Cardiac muscle cell (in vitro differentiated cells and primary cell): ENCODE results near the gene TTYH2. TPM values are rescaled to one million over a fixed set of nuclear protein-coding genes. Genes with fewer than 3 reads are reported as not detected.
"Not testable (repeated sequence)": the region's sequence is repeated elsewhere in the genome, so short reads cannot be mapped to it uniquely, and the experiment has no call there.

Experiments used
- DNase-seq, 2 donors: peaks; one replicate each; pipeline versions ENCODE4 v3.0.0 to v3.0.0-alpha.2; 2010 to 2017; ENCODE audit warnings: low read depth in 1 of 2, low spot score in 1 of 2
- H3K27ac ChIP-seq: fragments of 200-600 bp; sonication (generic); 2 replicates; pipeline ENCODE4 v1.5.1; 2016
- H3K27me3 ChIP-seq: fragments of 200-600 bp; sonication (generic); 2 replicates; pipeline ENCODE4 v1.6.0; 2016; ENCODE audit warnings: control low read depth
- H3K36me3 ChIP-seq: fragments of 200-600 bp; sonication (generic); 2 replicates; pipeline ENCODE4 v1.5.1; 2016; ENCODE audit warnings: control low read depth
- H3K4me1 ChIP-seq: fragments of 200-600 bp; sonication (generic); 2 replicates; pipeline ENCODE4 v1.8.1; 2017; ENCODE audit warnings: low read depth, mild to moderate bottlenecking, mixed run types
- H3K4me3 ChIP-seq: fragments of 200-600 bp; sonication (generic); 2 replicates; pipeline ENCODE4 v1.5.1; 2016; ENCODE audit warnings: mild to moderate bottlenecking
- H3K9me3 ChIP-seq: fragments of 200-600 bp; sonication (generic); 2 replicates; pipeline ENCODE4 v1.5.1; 2017; ENCODE audit warnings: low read depth, mild to moderate bottlenecking, control low read depth
- CTCF ChIP-seq: IDR thresholded peaks from 2 replicates; pipeline ENCODE4 v1.5.1; 2012; ENCODE audit warnings: low read depth, mild to moderate bottlenecking, low read length
- polyA plus RNA-seq: library from polyadenylated mRNA; unstranded; fragments of >200 nt; fragmentation: Nextera tagmentation; extraction: Ambion mirVana; gene quantifications from 2 replicates; pipeline ENCODE4 v1.2.1, GENCODE V29; 2016
- total RNA-seq: library from RNA; depleted of rRNA; stranded (reverse); fragments of >200 nt; gene quantifications from 2 replicates; pipeline ENCODE4 v1.2.3, GENCODE V29; 2016

TTYH2 gene
- total and polyA plus RNA-seq, 2 experiments from 2014 or later, result 7.8 to 7.9 TPM

- H3K27ac ChIP-seq, result no peak overlapping the region
- no peak overlapping the region for H3K4me3 ChIP-seq
- no peak for DNase-seq
- no peaks in the 10 kb centered on the region for H3K4me1 ChIP-seq
- no peaks in the 10 kb centered on the region for H3K27me3 ChIP-seq
- TF ChIP-seq CTCF, result no peak
- no peaks in the 10 kb centered on the region for H3K36me3 ChIP-seq
- H3K9me3 ChIP-seq, result no peaks in the 10 kb centered on the region
These were observed 47.1 kb downstream of the TTYH2 start for GRCh38 chr17:74260525-74260850.

- H3K4me3 ChIP-seq, result no peak overlapping the region
- no peaks in the 10 kb centered on the region for H3K36me3 ChIP-seq
- no peak overlapping the region for H3K27ac ChIP-seq
- H3K4me1 ChIP-seq, result no peaks in the 10 kb centered on the region
- no peak for TF ChIP-seq CTCF
- DNase-seq, result no peak
- H3K9me3 ChIP-seq, result no peaks in the 10 kb centered on the region
- no peaks in the 10 kb centered on the region for H3K27me3 ChIP-seq
These were observed 49.2 kb downstream of the TTYH2 start for GRCh38 chr17:74262601-74263000.

- not testable (repeated sequence) for H3K9me3 ChIP-seq, DNase-seq, H3K4me3 ChIP-seq, H3K27ac ChIP-seq, H3K36me3 ChIP-seq, H3K4me1 ChIP-seq, H3K27me3 ChIP-seq
These were observed 53.7 kb downstream of the TTYH2 start for GRCh38 chr17:74267054-74267453.

GRCh38 chr17:74267579-74267978 lies 54.2 kb downstream of the TTYH2 start:
- H3K27ac ChIP-seq, result no peak overlapping the region
- no peaks in the 10 kb centered on the region for H3K27me3 ChIP-seq
- H3K9me3 ChIP-seq, result no peaks in the 10 kb centered on the region
- no peak for DNase-seq
- no peak for TF ChIP-seq CTCF
- no peak overlapping the region for H3K4me3 ChIP-seq
- H3K36me3 ChIP-seq, result no peaks in the 10 kb centered on the region
- no peaks in the 10 kb centered on the region for H3K4me1 ChIP-seq

GRCh38 chr17:74267987-74268499 lies 54.7 kb downstream of the TTYH2 start:
- Histone ChIP-seq H3K9me3 (no peaks in the 10 kb centered on the region), H3K27me3 (no peaks in the 10 kb centered on the region), H3K4me1 (no peaks in the 10 kb centered on the region), H3K36me3 (no peaks in the 10 kb centered on the region), H3K27ac (no peak overlapping the region), H3K4me3 (no peak overlapping the region)
- DNase-seq, result no peak
- TF ChIP-seq CTCF, result no peak

- no peak overlapping the region for H3K27ac ChIP-seq
- no peaks in the 10 kb centered on the region for H3K36me3 ChIP-seq
- no peaks in the 10 kb centered on the region for H3K9me3 ChIP-seq
- no peak for TF ChIP-seq CTCF
- DNase-seq, result no peak
- no peaks in the 10 kb centered on the region for H3K27me3 ChIP-seq
- H3K4me3 ChIP-seq, result no peak overlapping the region
- no peaks in the 10 kb centered on the region for H3K4me1 ChIP-seq
These were observed 55.2 kb downstream of the TTYH2 start for GRCh38 chr17:74268558-74268957.
